SH-SY5Y (cell line): ENCODE data around the gene EML3.

Source experiments
- GATA2 ChIP-seq: IDR thresholded peaks from 2 replicates; pipeline ENCODE4 v1.6.1; 2011; ENCODE audit warnings: mild to moderate bottlenecking, low read depth, low read length
- GATA3 ChIP-seq: IDR thresholded peaks from 2 replicates; pipeline ENCODE4 v1.6.1; 2011; ENCODE audit warnings: low read depth, mild to moderate bottlenecking, low read length, moderate library complexity

GRCh38 chr11:62592146-62592815 is 20.3 kb downstream of the EML3 start:
- TF ChIP-seq GATA2 (no peak), GATA3 (no peak)
